Left lung (tissue), 10 donors: ENCODE measurements around the gene CYP1B1. TPM values are rescaled to one million over a fixed set of nuclear protein-coding genes. Genes with fewer than 3 reads are reported as not detected.

Source experiments
- ATAC-seq: fragments of 200-7000 bp; cut with Tn5 transposase; one replicate; pipeline ENCODE4 v1.9.1; 2020; ENCODE audit warnings: moderate library complexity
- DNase-seq, 4 donors: peaks; one replicate each; pipeline ENCODE4 v3.0.0-alpha.2; 2013 to 2020
- H3K27ac ChIP-seq, 2 donors: fragments of 200-600 bp; sonication (generic) in 1 of 2; one replicate each; pipeline versions ENCODE4 v1.5.0 to v1.8.0; 2020 to 2021
- H3K27me3 ChIP-seq, 2 donors: fragments of 200-600 bp; sonication (generic) in 1 of 2; one replicate each; pipeline versions ENCODE4 v1.5.0 to v1.8.0; 2020 to 2021
- H3K36me3 ChIP-seq, 2 donors: fragments of 200-600 bp; sonication (generic) in 1 of 2; one replicate each; pipeline versions ENCODE4 v1.5.0 to v1.8.0; 2020 to 2021
- H3K4me1 ChIP-seq, 2 donors: fragments of 200-600 bp; one replicate each; pipeline ENCODE4 v1.8.0; 2021
- H3K4me3 ChIP-seq, 2 donors: fragments of 200-600 bp; sonication (generic) in 1 of 2; one replicate each; pipeline versions ENCODE4 v1.5.0 to v1.8.0; 2020 to 2021; ENCODE audit warnings: mild to moderate bottlenecking in 1 of 2
- H3K9me3 ChIP-seq, 2 donors: fragments of 200-600 bp; sonication (generic) in 1 of 2; one replicate each; pipeline versions ENCODE4 v1.5.0 to v1.8.0; 2020 to 2021
- CTCF ChIP-seq, 2 donors: fragments of 200-600 bp; sonication (generic) in 1 of 2; IDR thresholded peaks; one replicate each; pipeline versions ENCODE4 v1.5.0 to v1.8.0; 2021; ENCODE audit warnings: antibody characterized with exemption in 2 of 2
- intact Hi-C, 2 donors: fragments of 100-400 bp; cut with DNase I; formaldehyde crosslinking; loops; one replicate each; pipeline versions ENCODE4 v1.11.2 to v1.14.2; 2022
- polyA plus RNA-seq, 6 donors: library from polyadenylated mRNA; unstranded; fragments of 120-200 nt; gene quantifications; one replicate each; pipeline ENCODE4 v1.2.1, GENCODE V29; 2013; ENCODE audit not compliant: insufficient read length in 6 of 6
- total RNA-seq, 2 donors: library from RNA; stranded (reverse); fragmentation: NEBNext Ultra II Directional; extraction: Animal tissue kit (Norgen Biotek cat#: 25700); gene quantifications; one replicate each; pipeline ENCODE4 v1.2.1, GENCODE V29; 2021
- donor health status: DM: no; HTN: yes; CAD: no.
- donor health status: DM: no; HTN: no; CAD: no.

CYP1B1 gene
- total and polyA plus RNA-seq, 8 donors: 1.0 to 155 (median 1.6) TPM

- H3K9me3 ChIP-seq: no peaks in the 10 kb centered on the region
- TF ChIP-seq CTCF (IDR thresholded peaks at IDR 0.05): no peak
- intact Hi-C loops: no loop called here
- peak overlapping the region in 1 of 2 donors; percentile 25 for H3K4me3 ChIP-seq
- no peaks in the 10 kb centered on the region for H3K36me3 ChIP-seq
- H3K27me3 ChIP-seq: peaks cover 0 to 44% of the 10 kb centered on the region in 2 donors
- no peak for DNase-seq
- ATAC-seq: no peak
- peaks cover 8 to 49% of the 10 kb centered on the region in 2 donors for H3K4me1 ChIP-seq
- H3K27ac ChIP-seq: peak overlapping the region; percentile 72 to 80
Measured at GRCh38 chr2:38099099-38100028, 23.4 kb upstream of the CYP1B1 start.

DNA sequence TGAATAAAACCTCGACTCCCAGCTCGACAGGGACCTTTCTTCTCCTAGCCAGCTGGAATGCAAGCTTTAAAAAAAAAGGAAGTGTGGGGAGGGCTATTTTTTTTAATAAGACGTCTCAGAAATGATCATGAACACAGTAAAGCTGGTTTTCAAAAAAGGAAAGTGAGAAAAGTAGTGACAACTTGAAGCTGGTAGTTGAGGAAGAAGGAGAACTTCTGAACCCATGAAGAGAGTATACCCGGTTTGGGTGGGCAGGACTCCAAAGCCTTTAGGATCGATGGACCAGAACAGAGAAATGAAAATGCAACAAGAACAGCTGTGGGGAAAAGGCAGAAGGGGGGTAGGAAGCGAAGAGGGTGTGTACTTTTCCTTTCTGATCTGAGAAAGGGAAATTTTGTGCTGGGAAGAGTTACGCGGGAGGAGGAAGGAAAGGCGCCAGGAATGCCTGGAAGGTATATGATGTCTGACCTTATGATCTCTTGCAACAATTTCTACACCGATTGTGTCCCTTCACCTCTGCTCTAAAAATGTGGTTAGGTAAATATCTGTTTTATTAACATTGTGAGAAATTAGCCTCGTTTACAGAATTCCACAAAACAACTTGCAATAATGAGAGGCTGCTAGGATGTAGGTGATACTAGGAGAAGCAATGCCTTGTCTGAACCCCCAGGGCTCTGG is 22.6 kb upstream of the CYP1B1 start:
- intact Hi-C loops: no loop called here
- no peak for TF ChIP-seq CTCF (IDR thresholded peaks at IDR 0.05)
- H3K27ac ChIP-seq: peak overlapping the region; percentile 72 to 80

DNA sequence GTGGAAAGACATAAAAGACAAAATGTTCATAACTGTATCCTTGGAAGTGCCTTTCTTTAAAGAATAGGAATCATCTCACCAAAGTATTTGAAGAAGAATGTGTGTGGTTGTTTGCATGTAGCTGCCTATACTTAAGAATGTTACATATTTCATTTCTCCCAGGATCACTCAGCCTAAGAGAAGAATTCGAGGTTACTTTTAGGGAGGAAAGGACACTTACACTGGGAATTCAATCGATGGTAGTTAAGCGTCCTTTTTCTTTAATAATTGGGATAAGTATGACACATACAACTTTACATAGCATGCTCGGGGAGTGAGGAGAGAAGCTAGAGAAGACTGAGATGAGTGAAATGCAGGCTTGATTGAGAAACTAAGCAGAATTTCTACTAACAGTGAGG is 22.0 kb upstream of the CYP1B1 start:
- Histone ChIP-seq H3K4me1 (peaks cover 8 to 49% of the 10 kb centered on the region in 2 donors), H3K27ac (peak overlapping the region; percentile 72 to 80), H3K9me3 (no peaks in the 10 kb centered on the region), H3K27me3 (peaks cover 0 to 44% of the 10 kb centered on the region in 2 donors), H3K4me3 (no peak overlapping the region), H3K36me3 (no peaks in the 10 kb centered on the region)
- no peak for DNase-seq
- no peak for TF ChIP-seq CTCF (IDR thresholded peaks at IDR 0.05)
- ATAC-seq: peak; percentile 16
- intact Hi-C loops: no loop called here

More for the DNA sequence above, 22.6 kb upstream of the CYP1B1 start:
- H3K4me3 ChIP-seq: peak overlapping the region in 1 of 2 donors; percentile 25
- DNase-seq: no peak
- peak; percentile 41 for ATAC-seq
- H3K36me3 ChIP-seq: no peaks in the 10 kb centered on the region
- H3K9me3 ChIP-seq: no peaks in the 10 kb centered on the region
- H3K4me1 ChIP-seq: peaks cover 8 to 49% of the 10 kb centered on the region in 2 donors
- peaks cover 0 to 44% of the 10 kb centered on the region in 2 donors for H3K27me3 ChIP-seq

DNA sequence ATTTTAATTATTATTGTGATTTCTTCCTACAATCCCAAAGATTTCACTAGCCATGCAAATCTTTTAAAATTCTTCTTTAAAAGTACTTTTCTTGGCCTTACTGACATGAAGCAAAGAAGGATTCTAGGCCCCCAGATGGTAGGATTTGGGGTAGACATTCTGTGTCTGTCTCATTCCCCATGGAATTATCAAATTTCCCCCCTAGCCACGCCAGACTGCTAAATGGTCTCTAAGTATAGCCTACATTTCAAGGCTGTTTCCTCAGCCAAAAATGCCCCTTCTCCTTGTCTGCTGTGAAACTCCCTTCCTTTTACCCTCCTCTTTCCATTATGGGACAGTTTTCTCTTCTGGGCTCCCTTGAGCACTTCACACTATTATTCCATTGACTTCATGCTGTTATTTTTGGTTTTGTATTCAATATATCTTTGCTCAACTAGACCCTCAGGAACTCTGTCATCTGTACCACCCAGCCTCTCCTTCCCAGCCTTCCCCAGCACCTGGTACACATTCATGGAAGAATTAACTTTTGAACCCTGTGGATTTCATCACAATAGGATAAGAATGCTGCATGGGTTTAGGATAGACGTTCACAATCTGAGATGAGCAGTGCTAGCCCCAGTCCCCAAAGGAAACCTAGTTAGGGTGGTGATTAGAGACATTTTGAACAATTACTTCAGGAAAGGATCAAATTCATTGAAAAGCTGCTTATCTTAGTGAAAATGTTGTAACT is 21.5 kb upstream of the CYP1B1 start:
- no peak for TF ChIP-seq CTCF (IDR thresholded peaks at IDR 0.05)
- peak overlapping the region; percentile 72 to 80 for H3K27ac ChIP-seq
- H3K4me3 ChIP-seq: no peak overlapping the region
- peaks cover 11 to 55% of the 10 kb centered on the region in 2 donors for H3K4me1 ChIP-seq
- peaks cover 0 to 44% of the 10 kb centered on the region in 2 donors for H3K27me3 ChIP-seq
- DNase-seq (no peak), ATAC-seq (no peak)
- no peaks in the 10 kb centered on the region for H3K36me3 ChIP-seq
- no peaks in the 10 kb centered on the region for H3K9me3 ChIP-seq
- intact Hi-C loops: no loop called here
